Nephron progenitor cell (in vitro differentiated cells): ENCODE results near the gene ERCC3.
"Not testable (repeated sequence)": the region's sequence is repeated elsewhere in the genome, so short reads cannot be mapped to it uniquely, and the experiment has no call there.

Source experiments
- DNase-seq: peaks from one replicate; pipeline ENCODE4 v3.0.0; 2021
- H3K27ac Mint-ChIP-seq: 2 replicates; pipeline ENCODE4 v1.8.0; 2021; ENCODE audit warnings: mild to moderate bottlenecking, moderate library complexity, mixed read lengths
- H3K27me3 Mint-ChIP-seq: 2 replicates; pipeline ENCODE4 v1.8.0; 2021; ENCODE audit warnings: mild to moderate bottlenecking, low read depth, mixed read lengths; ENCODE audit not compliant: poor library complexity
- H3K36me3 Mint-ChIP-seq: 2 replicates; pipeline ENCODE4 v1.8.0; 2021; ENCODE audit warnings: low read depth, mixed read lengths
- H3K4me1 Mint-ChIP-seq: 2 replicates; pipeline ENCODE4 v1.8.0; 2021; ENCODE audit warnings: mixed read lengths
- H3K4me3 Mint-ChIP-seq: 2 replicates; pipeline ENCODE4 v1.8.0; 2021; ENCODE audit warnings: mild to moderate bottlenecking, moderate library complexity, mixed read lengths
- H3K9me3 Mint-ChIP-seq: 2 replicates; pipeline ENCODE4 v1.8.0; 2021; ENCODE audit warnings: mild to moderate bottlenecking, moderate library complexity, mixed read lengths
- CTCF ChIP-seq: fragments of 200-600 bp; sonication (generic); IDR thresholded peaks from 2 replicates; pipeline ENCODE4 v1.5.0; 2021; ENCODE audit warnings: antibody characterized with exemption

The ERCC3 gene

GRCh38 chr2:127225186-127225960, 68.6 kb downstream of the ERCC3 start:
- H3K36me3 Mint-ChIP-seq: peaks cover 13% of the 10 kb centered on the region
- peaks cover 26% of the 10 kb centered on the region for H3K9me3 Mint-ChIP-seq
- H3K27me3 Mint-ChIP-seq: no peaks in the 10 kb centered on the region
- TF ChIP-seq CTCF: no peak
- H3K4me1 Mint-ChIP-seq: peaks cover 47% of the 10 kb centered on the region
- H3K4me3 Mint-ChIP-seq: peak overlapping the region; percentile 19
- peak overlapping the region; percentile 89 for H3K27ac Mint-ChIP-seq
- no peak for DNase-seq

- not testable (repeated sequence) for H3K36me3 Mint-ChIP-seq, DNase-seq, H3K4me3 Mint-ChIP-seq, H3K27me3 Mint-ChIP-seq, H3K27ac Mint-ChIP-seq
- H3K4me1 Mint-ChIP-seq: peaks cover 49% of the 10 kb centered on the region
- peaks cover 20% of the 10 kb centered on the region for H3K9me3 Mint-ChIP-seq
Measured at GRCh38 chr2:127224135-127224534, 69.8 kb downstream of the ERCC3 start.

- Mint-ChIP-seq H3K27ac (peak overlapping the region; percentile 99), H3K36me3 (peaks cover 13% of the 10 kb centered on the region), H3K27me3 (no peaks in the 10 kb centered on the region), H3K9me3 (no peaks in the 10 kb centered on the region), H3K4me3 (peak overlapping the region; percentile 97), H3K4me1 (peaks cover 52% of the 10 kb centered on the region)
- DNase-seq: peak; percentile 39
- no peak for TF ChIP-seq CTCF
Measured at GRCh38 chr2:127220768-127221527, 73.0 kb downstream of the ERCC3 start.

GRCh38 chr2:127220102-127220767, 73.7 kb downstream of the ERCC3 start, which contains the start of gene CYP27C1:
CYP27C1 (minus strand) TSS chr2:127220299; CDS start chr2:127220270, 29 bp downstream.
- DNase-seq: peak; percentile 68
- H3K27ac Mint-ChIP-seq: peak within 1 kb of the TSS; percentile 99
- H3K4me3 Mint-ChIP-seq: peak within 1 kb of the TSS; percentile 97
- H3K4me1 Mint-ChIP-seq: peaks cover 44% of the 10 kb centered on the region
- TF ChIP-seq CTCF: no peak
- H3K27me3 Mint-ChIP-seq: no peaks in the 10 kb centered on the region
- peaks cover 17% of the 10 kb centered on the region for H3K36me3 Mint-ChIP-seq
- H3K9me3 Mint-ChIP-seq: no peaks in the 10 kb centered on the region

GRCh38 chr2:127219171-127220070, 74.5 kb downstream of the ERCC3 start:
- Mint-ChIP-seq H3K27me3 (no peaks in the 10 kb centered on the region), H3K9me3 (peaks cover 1% of the 10 kb centered on the region), H3K36me3 (peaks cover 22% of the 10 kb centered on the region), H3K4me3 (peak overlapping the region; percentile 92), H3K27ac (no peak overlapping the region), H3K4me1 (peaks cover 37% of the 10 kb centered on the region)
- DNase-seq: peak; percentile 76
- TF ChIP-seq CTCF: no peak
